Measurements from ENCODE around the gene BAZ2B. TPM values are rescaled to one million over a fixed set of nuclear protein-coding genes. Genes with fewer than 3 reads are reported as not detected.
"Not testable (repeated sequence)": the region's sequence is repeated elsewhere in the genome, so short reads cannot be mapped to it uniquely, and the experiment has no call there.

Gene BAZ2B
- total RNA-seq, 1 experiment from 2014 or later: 33.0 TPM

- H3K27ac Mint-ChIP-seq: no peak overlapping the region
- no peak for DNase-seq (ENCODE audit: low spot score)
- no peak for TF ChIP-seq RORB (CRISPR knock-in tag; IDR thresholded peaks at IDR 0.05)
- no peak for TF ChIP-seq KAT7 (CRISPR knock-in tag; IDR thresholded peaks at IDR 0.05; ENCODE audit: borderline replicate concordance)
- no peak for TF ChIP-seq CDX4 (CRISPR knock-in tag; IDR thresholded peaks at IDR 0.05; ENCODE audit: borderline replicate concordance)
- no peak for TF ChIP-seq TEAD4 (CRISPR knock-in tag; IDR thresholded peaks at IDR 0.05)
- no peak for TF ChIP-seq JUN (CRISPR knock-in tag; IDR thresholded peaks at IDR 0.05)
- no peak for TF ChIP-seq PRRX2 (CRISPR knock-in tag; IDR thresholded peaks at IDR 0.05)
- TF ChIP-seq E2F1 (CRISPR knock-in tag; IDR thresholded peaks at IDR 0.05): no peak
- TF ChIP-seq ETV6 (CRISPR knock-in tag; IDR thresholded peaks at IDR 0.05): no peak
- TF ChIP-seq FOXP4 (CRISPR knock-in tag; IDR thresholded peaks at IDR 0.05): no peak
- TF ChIP-seq, protein P1, sequence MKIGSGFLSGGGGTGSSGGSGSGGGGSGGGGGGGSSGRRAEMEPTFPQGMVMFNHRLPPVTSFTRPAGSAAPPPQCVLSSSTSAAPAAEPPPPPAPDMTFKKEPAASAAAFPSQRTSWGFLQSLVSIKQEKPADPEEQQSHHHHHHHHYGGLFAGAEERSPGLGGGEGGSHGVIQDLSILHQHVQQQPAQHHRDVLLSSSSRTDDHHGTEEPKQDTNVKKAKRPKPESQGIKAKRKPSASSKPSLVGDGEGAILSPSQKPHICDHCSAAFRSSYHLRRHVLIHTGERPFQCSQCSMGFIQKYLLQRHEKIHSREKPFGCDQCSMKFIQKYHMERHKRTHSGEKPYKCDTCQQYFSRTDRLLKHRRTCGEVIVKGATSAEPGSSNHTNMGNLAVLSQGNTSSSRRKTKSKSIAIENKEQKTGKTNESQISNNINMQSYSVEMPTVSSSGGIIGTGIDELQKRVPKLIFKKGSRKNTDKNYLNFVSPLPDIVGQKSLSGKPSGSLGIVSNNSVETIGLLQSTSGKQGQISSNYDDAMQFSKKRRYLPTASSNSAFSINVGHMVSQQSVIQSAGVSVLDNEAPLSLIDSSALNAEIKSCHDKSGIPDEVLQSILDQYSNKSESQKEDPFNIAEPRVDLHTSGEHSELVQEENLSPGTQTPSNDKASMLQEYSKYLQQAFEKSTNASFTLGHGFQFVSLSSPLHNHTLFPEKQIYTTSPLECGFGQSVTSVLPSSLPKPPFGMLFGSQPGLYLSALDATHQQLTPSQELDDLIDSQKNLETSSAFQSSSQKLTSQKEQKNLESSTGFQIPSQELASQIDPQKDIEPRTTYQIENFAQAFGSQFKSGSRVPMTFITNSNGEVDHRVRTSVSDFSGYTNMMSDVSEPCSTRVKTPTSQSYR (CRISPR knock-in tag; IDR thresholded peaks at IDR 0.05): no peak
- no peak for TF ChIP-seq ZBTB21 (CRISPR knock-in tag; IDR thresholded peaks at IDR 0.05; ENCODE audit: borderline replicate concordance)
- no peak for TF ChIP-seq FOXP1 (CRISPR knock-in tag; IDR thresholded peaks at IDR 0.05; ENCODE audit: borderline replicate concordance)
- no peak for TF ChIP-seq ZNF416 (CRISPR knock-in tag; IDR thresholded peaks at IDR 0.05)
- TF ChIP-seq AFF4 (CRISPR knock-in tag; IDR thresholded peaks at IDR 0.05; ENCODE audit: borderline replicate concordance): no peak
- no peak for TF ChIP-seq ZNF671 (CRISPR knock-in tag; IDR thresholded peaks at IDR 0.05)
- TF ChIP-seq SP1 (CRISPR knock-in tag; conservative IDR thresholded peaks at IDR 0.05): no peak
- TF ChIP-seq ERG (CRISPR knock-in tag; IDR thresholded peaks at IDR 0.05): no peak
- no peak for TF ChIP-seq ZNF512 (CRISPR knock-in tag; IDR thresholded peaks at IDR 0.05; ENCODE audit: borderline replicate concordance)
- no peak for TF ChIP-seq ZMAT4 (CRISPR knock-in tag; IDR thresholded peaks at IDR 0.05)
- H3K36me3 Mint-ChIP-seq: peaks cover 27% of the 10 kb centered on the region
- peaks cover 8% of the 10 kb centered on the region for H3K4me1 Mint-ChIP-seq
- ChIA-PET POLR2A (no interaction called here), CTCF (no interaction called here)
- H3K4me3 Mint-ChIP-seq: no peak overlapping the region
- no peak for ATAC-seq
- peaks cover 14% of the 10 kb centered on the region for H3K9me3 Mint-ChIP-seq
- H3K27me3 Mint-ChIP-seq (ENCODE audit: low read depth): no peaks in the 10 kb centered on the region
These were observed 254.3 kb downstream of the BAZ2B start for GRCh38 chr2:159362094-159362493.

- H3K27ac Mint-ChIP-seq; H3K27me3 Mint-ChIP-seq (ENCODE audit: low read depth); H3K4me3 Mint-ChIP-seq; ATAC-seq; DNase-seq (ENCODE audit: low spot score); POLR2A ChIA-PET; H3K4me1 Mint-ChIP-seq; CTCF ChIA-PET: not testable (repeated sequence)
- H3K36me3 Mint-ChIP-seq: peaks cover 27% of the 10 kb centered on the region
- H3K9me3 Mint-ChIP-seq: peaks cover 14% of the 10 kb centered on the region
These were observed 254.7 kb downstream of the BAZ2B start for GRCh38 chr2:159361603-159362002.

Measured in WTC11 (cell line).